ENCODE measurements around the gene SLC35E2B. TPM values are rescaled to one million over a fixed set of nuclear protein-coding genes. Genes with fewer than 3 reads are reported as not detected.
"Not testable (repeated sequence)": the region's sequence is repeated elsewhere in the genome, so short reads cannot be mapped to it uniquely, and the experiment has no call there.

SLC35E2B gene
- total and polyA plus RNA-seq, 7 donors, result 9.2 to 23.9 (median 13.1) TPM

DNA sequence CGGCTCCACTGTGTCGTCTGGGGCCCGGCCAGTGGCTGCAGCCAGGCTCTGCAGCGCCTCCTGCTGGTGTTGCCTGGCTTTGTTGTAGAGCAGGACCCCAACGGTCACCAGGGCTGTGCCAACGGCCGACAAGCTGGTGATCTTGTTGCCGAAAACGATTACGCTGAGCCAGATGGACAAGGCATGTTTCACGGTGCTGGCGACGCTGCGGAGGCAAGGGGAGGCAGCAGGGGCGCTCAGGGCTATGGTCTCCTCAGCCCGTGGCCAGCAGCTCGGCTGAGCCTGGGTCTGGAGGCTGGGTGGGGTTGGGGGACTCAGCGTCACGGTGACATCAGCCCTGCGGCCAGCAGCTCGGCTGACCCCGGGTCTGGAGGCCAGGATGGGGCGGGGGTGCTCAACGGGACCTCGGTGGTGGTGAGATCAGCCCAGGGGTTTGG lies 26.8 kb downstream of the SLC35E2B start:
- peaks cover 12% of the 10 kb centered on the region for H3K4me1 ChIP-seq
- no peaks in the 10 kb centered on the region for H3K9me3 ChIP-seq
- no peak overlapping the region for H3K4me3 ChIP-seq
- WGBS, 3 donors, result 75 to 82% (median 77%) methylated on average over 25 of the region's 25 CpGs
- intact Hi-C loops (cut with DNase I), result loop anchor here in 1 of 2 donors (1.0 kb wide), 1 partner anchor 63 kb away; no protein-coding TSS in a partner anchor
- no peak for DNase-seq
- no peak overlapping the region for H3K27ac ChIP-seq
- no peaks in the 10 kb centered on the region for H3K27me3 ChIP-seq (ENCODE audit: insufficient read depth in 3 of 3, low read length in 2 of 3)
- peak in 1 of 4 donors; percentile 44 for ATAC-seq
- TF ChIP-seq, protein P1, sequence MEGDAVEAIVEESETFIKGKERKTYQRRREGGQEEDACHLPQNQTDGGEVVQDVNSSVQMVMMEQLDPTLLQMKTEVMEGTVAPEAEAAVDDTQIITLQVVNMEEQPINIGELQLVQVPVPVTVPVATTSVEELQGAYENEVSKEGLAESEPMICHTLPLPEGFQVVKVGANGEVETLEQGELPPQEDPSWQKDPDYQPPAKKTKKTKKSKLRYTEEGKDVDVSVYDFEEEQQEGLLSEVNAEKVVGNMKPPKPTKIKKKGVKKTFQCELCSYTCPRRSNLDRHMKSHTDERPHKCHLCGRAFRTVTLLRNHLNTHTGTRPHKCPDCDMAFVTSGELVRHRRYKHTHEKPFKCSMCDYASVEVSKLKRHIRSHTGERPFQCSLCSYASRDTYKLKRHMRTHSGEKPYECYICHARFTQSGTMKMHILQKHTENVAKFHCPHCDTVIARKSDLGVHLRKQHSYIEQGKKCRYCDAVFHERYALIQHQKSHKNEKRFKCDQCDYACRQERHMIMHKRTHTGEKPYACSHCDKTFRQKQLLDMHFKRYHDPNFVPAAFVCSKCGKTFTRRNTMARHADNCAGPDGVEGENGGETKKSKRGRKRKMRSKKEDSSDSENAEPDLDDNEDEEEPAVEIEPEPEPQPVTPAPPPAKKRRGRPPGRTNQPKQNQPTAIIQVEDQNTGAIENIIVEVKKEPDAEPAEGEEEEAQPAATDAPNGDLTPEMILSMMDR (IDR thresholded peaks at IDR 0.05), result peak; percentile 33
- peaks cover 2 to 57% of the 10 kb centered on the region in 2 donors for H3K36me3 ChIP-seq (ENCODE audit: insufficient read depth in 1 of 2, low read depth in 1 of 2)

GRCh38 chr1:1664941-1665814 lies 27.4 kb downstream of the SLC35E2B start:
- WGBS, 3 donors, result 81 to 92% (median 86%) methylated on average over 26 to 27 of the region's 27 CpGs
- DNase-seq, result no peak

DNA sequence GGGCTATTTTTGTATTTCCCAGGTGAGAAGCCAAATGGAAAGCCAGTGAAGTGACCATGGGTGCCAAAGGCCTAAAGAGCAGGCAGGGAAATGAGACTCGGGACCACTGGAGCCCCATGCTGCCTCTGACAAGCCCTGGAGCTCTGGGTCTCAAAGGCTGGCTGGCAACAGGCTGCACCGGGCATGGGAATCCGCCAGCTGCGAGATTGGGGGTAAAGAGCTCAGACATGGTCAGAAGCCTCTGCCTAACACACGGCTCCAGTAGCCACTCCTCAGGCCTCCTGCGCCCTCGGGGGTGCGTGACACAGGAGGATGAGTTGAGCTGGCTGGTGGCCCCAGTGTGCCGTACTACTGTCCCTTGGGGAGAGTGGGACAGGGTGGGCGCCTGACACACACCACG lies 28.3 kb downstream of the SLC35E2B start:
- H3K9me3 ChIP-seq; intact Hi-C loops (cut with DNase I); H3K27me3 ChIP-seq (ENCODE audit: insufficient read depth in 3 of 3, low read length in 2 of 3); H3K4me3 ChIP-seq; ATAC-seq; DNase-seq; H3K27ac ChIP-seq: not testable (repeated sequence)
- 83 to 100% (median 83%) methylated on average over 1 to 6 of the region's 11 CpGs for WGBS, 3 donors
- Histone ChIP-seq H3K4me1 (peaks cover 15% of the 10 kb centered on the region), H3K36me3 (ENCODE audit: insufficient read depth in 1 of 2, low read depth in 1 of 2) (peaks cover 2 to 44% of the 10 kb centered on the region in 2 donors)

More at GRCh38 chr1:1664941-1665814, 27.4 kb downstream of the SLC35E2B start:
- TF ChIP-seq, protein P1 (IDR thresholded peaks at IDR 0.05), result no peak
- no peak for ATAC-seq
- no peak overlapping the region for H3K4me3 ChIP-seq
- no peaks in the 10 kb centered on the region for H3K27me3 ChIP-seq (ENCODE audit: insufficient read depth in 3 of 3, low read length in 2 of 3)
- H3K4me1 ChIP-seq, result peaks cover 15% of the 10 kb centered on the region
- no peak overlapping the region for H3K27ac ChIP-seq
- H3K36me3 ChIP-seq (ENCODE audit: insufficient read depth in 1 of 2, low read depth in 1 of 2), result peaks cover 2 to 52% of the 10 kb centered on the region in 2 donors
- H3K9me3 ChIP-seq, result no peaks in the 10 kb centered on the region
- intact Hi-C loops (cut with DNase I), result loop anchor here in 1 of 2 donors (1.0 kb wide), 1 partner anchor 64 kb away; no protein-coding TSS in a partner anchor

DNA sequence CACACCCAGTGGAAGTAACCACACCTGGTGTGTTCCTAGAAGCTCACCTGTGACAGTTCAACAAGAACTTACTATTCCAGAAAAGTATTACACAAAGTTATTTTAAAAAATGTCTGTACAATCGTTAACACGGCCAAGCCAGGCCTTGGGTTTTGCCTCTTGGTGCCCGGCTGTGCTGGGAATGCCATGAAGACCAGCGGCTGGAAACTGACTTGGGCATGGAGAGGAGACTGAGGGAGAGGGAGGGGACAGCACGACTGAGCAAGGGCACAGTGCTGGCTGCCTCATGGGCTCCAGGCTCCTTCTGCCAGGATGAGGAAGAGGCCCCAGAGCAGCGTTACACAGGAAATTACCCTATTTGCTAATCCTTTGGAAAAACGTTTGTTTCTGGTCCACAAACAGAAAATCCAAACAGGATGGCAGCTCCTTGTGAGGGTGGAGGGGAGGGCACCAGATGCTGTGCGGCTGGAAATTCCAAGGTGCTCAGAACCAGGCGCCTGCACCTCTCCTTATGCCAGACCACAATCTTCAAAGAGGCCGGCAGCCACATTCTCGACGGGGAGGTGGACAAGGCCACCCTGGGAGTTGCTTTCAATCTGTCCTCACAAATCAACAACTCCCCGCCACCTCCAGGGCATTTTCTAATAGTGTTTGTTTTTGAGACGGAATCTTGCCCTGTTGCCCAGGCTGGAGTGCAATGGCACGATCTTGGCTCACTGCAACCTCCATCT lies 29.6 kb downstream of the SLC35E2B start:
- WGBS, 3 donors, result 70 to 76% (median 76%) methylated on average over 15 of the region's 15 CpGs
- ATAC-seq; DNase-seq; intact Hi-C loops (cut with DNase I); H3K4me3 ChIP-seq; H3K27me3 ChIP-seq (ENCODE audit: insufficient read depth in 3 of 3, low read length in 2 of 3); H3K9me3 ChIP-seq: not testable (repeated sequence)
- peaks cover 15% of the 10 kb centered on the region for H3K4me1 ChIP-seq
- H3K27ac ChIP-seq, result peak overlapping the region; percentile 76
- H3K36me3 ChIP-seq (ENCODE audit: insufficient read depth in 1 of 2, low read depth in 1 of 2), result peaks cover 2 to 31% of the 10 kb centered on the region in 2 donors

- WGBS, 3 donors, result 45 to 83% (median 46%) methylated on average over 8 to 9 of the region's 9 CpGs
- H3K9me3 ChIP-seq; H3K4me3 ChIP-seq; H3K27me3 ChIP-seq (ENCODE audit: insufficient read depth in 3 of 3, low read length in 2 of 3); ATAC-seq; intact Hi-C loops (cut with DNase I); DNase-seq: not testable (repeated sequence)
- Histone ChIP-seq H3K27ac (peak overlapping the region; percentile 76), H3K4me1 (peaks cover 15% of the 10 kb centered on the region), H3K36me3 (ENCODE audit: insufficient read depth in 1 of 2, low read depth in 1 of 2) (peaks cover 2 to 26% of the 10 kb centered on the region in 2 donors)
Observed at GRCh38 chr1:1662392-1662791, 30.2 kb downstream of the SLC35E2B start.
